GM12878 (cell line): Measurements from ENCODE around the gene HELZ. TPM values are rescaled to one million over a fixed set of nuclear protein-coding genes. Genes with fewer than 3 reads are reported as not detected.

Experiments
- ATAC-seq: fragments of 200-7000 bp; cut with Tn5 transposase; 3 replicates; pipeline ENCODE4 v1.9.1; 2020; ENCODE audit warnings: mild to moderate bottlenecking, moderate library complexity
- BruUV-seq: library from RNA; stranded (reverse); fragments of 400-500 nt; replicated peaks from 2 replicates; lab custom pipeline; 2021; lab: Mats Ljungman, UMichigan
- CTCF ChIA-PET: fragments of 300-600 bp; sonication (Branson Sonifier 250); formaldehyde crosslinking; extraction: SDS; loops from one replicate; lab custom pipeline; 2021; ENCODE audit warnings: inconsistent platforms; lab: Yijun Ruan, JAX
- POLR2A ChIA-PET: fragments of 350-600 bp; formaldehyde crosslinking; extraction: SDS; loops from one replicate; lab custom pipeline; 2021; ENCODE audit warnings: inconsistent platforms; lab: Charles Lee
- RAD21 ChIA-PET: fragments of 300-600 bp; sonication (Branson Sonifier 250); formaldehyde crosslinking; loops from one replicate; lab custom pipeline; 2023; ENCODE audit warnings: antibody characterized with exemption; ENCODE audit not compliant: unreplicated experiment; lab: Charles Lee
- SMC1A ChIA-PET: fragments of 300-600 bp; sonication (Branson Sonifier 250); formaldehyde crosslinking; loops from one replicate; lab custom pipeline; 2023; ENCODE audit not compliant: unreplicated experiment, uncharacterized antibody; lab: Charles Lee
- DNase-seq: peaks from one replicate; pipeline ENCODE4 v3.0.0-alpha.2; 2011; ENCODE audit warnings: low read depth, low spot score
- FAIRE-seq: peaks from 3 replicates; lab custom pipeline; 2011; peaks lifted over from hg19 to GRCh38; lab: Jason Lieb, UNC
- H2AFZ ChIP-seq: 2 replicates; pipeline ENCODE4 v1.6.0; 2011; ENCODE audit warnings: low read depth, low read length, control low read depth; ENCODE audit not compliant: control insufficient read depth
- H3K27ac ChIP-seq: 2 replicates; pipeline ENCODE4 v1.5.1; 2011; ENCODE audit warnings: control low read depth; ENCODE audit not compliant: control insufficient read depth, insufficient read depth
- H3K27me3 ChIP-seq, 2 experiments: replicated peaks in 1 of 2; 2 replicates each; pipeline versions ENCODE4 v1.6.0 to v1.6.1; 2011; ENCODE audit warnings: low read length in 1 of 2; ENCODE audit not compliant: control insufficient read depth in 2 of 2, insufficient read depth in 2 of 2
- H3K36me3 ChIP-seq, 2 experiments: 2 replicates each; pipeline ENCODE4 v1.5.1; 2011; ENCODE audit warnings: low read length in 1 of 2; ENCODE audit not compliant: control insufficient read depth in 2 of 2, insufficient read depth in 2 of 2
- H3K4me1 ChIP-seq: 2 replicates; pipeline ENCODE4 v1.6.1; 2011; ENCODE audit warnings: mild to moderate bottlenecking, low read length, moderate library complexity, mixed read lengths; ENCODE audit not compliant: control insufficient read depth, insufficient read depth
- H3K4me2 ChIP-seq: 2 replicates; pipeline ENCODE4 v1.6.0; 2011; ENCODE audit warnings: control low read depth; ENCODE audit not compliant: control insufficient read depth, insufficient read depth
- H3K4me3 ChIP-seq: fragments of 200-600 bp; sonication (generic); 2 replicates; pipeline ENCODE4 v1.5.1; 2016
- H3K79me2 ChIP-seq: 2 replicates; pipeline ENCODE4 v1.6.0; 2011; ENCODE audit warnings: low read length; ENCODE audit not compliant: control insufficient read depth, insufficient read depth
- H3K9ac ChIP-seq: 2 replicates; pipeline ENCODE4 v1.8.0; 2011; ENCODE audit warnings: low read length, control low read depth, mixed read lengths; ENCODE audit not compliant: control insufficient read depth, insufficient read depth
- H3K9me3 ChIP-seq: replicated peaks from 3 replicates; pipeline ENCODE4 v1.5.1; 2011; ENCODE audit warnings: mild to moderate bottlenecking, low read length; ENCODE audit not compliant: control insufficient read depth, insufficient read depth
- H4K20me1 ChIP-seq: 2 replicates; pipeline ENCODE4 v1.6.0; 2011; ENCODE audit not compliant: control insufficient read depth, insufficient read depth
- CHD4 ChIP-seq: fragments of 200-600 bp; sonication (generic); IDR thresholded peaks from 2 replicates; pipeline ENCODE4 v1.6.1; 2016; ENCODE audit warnings: mild to moderate bottlenecking
- ESRRA ChIP-seq: IDR thresholded peaks from 2 replicates; pipeline ENCODE4 v1.6.1; 2012; ENCODE audit warnings: mild to moderate bottlenecking, low read length, improper control_type of control experiment
- HDAC2 ChIP-seq: fragments of 200-600 bp; sonication (generic); IDR thresholded peaks from 2 replicates; pipeline ENCODE4 v1.6.1; 2017
- KDM1A ChIP-seq: fragments of 200-600 bp; sonication (generic); IDR thresholded peaks from 2 replicates; pipeline ENCODE4 v1.6.1; 2016; ENCODE audit warnings: borderline replicate concordance
- MEF2B ChIP-seq: fragments of 450-650 bp; IDR thresholded peaks from 2 replicates; pipeline ENCODE4 v1.6.1; 2018; ENCODE audit warnings: mild to moderate bottlenecking, moderate library complexity; ENCODE audit not compliant: partially characterized antibody, poor library complexity, severe bottlenecking
- POLR2AphosphoS2 ChIP-seq: IDR thresholded peaks from 2 replicates; pipeline ENCODE4 v1.6.1; 2011; ENCODE audit warnings: low read depth, mild to moderate bottlenecking, low read length, improper control_type of control experiment, moderate library complexity
- RB1 ChIP-seq: fragments of 450-650 bp; formaldehyde crosslinking; IDR thresholded peaks from 2 replicates; pipeline ENCODE4 v1.6.1; 2017; ENCODE audit warnings: mild to moderate bottlenecking, borderline replicate concordance
- RELA ChIP-seq: fragments of 450-650 bp; IDR thresholded peaks from 2 replicates; pipeline ENCODE4 v1.8.0; 2014; ENCODE audit warnings: borderline replicate concordance; ENCODE audit not compliant: partially characterized antibody
- SIN3A ChIP-seq: IDR thresholded peaks from 2 replicates; pipeline ENCODE4 v1.6.1; 2012; ENCODE audit warnings: low read depth, low read length, improper control_type of control experiment
- SMARCA5 ChIP-seq: fragments of 450-650 bp; IDR thresholded peaks from 2 replicates; pipeline ENCODE4 v1.6.1; 2017; ENCODE audit warnings: mild to moderate bottlenecking
- SREBF2 ChIP-seq: IDR thresholded peaks from 2 replicates; pipeline ENCODE4 v1.6.1; 2012; ENCODE audit warnings: mild to moderate bottlenecking, low read length
- TAF1 ChIP-seq: IDR thresholded peaks from 2 replicates; pipeline ENCODE4 v1.6.1; 2011; ENCODE audit warnings: mild to moderate bottlenecking, low read depth, low read length, borderline replicate concordance
- WGBS: methylation state at CpG from one replicate; pipeline ENCODE4 v1.1.6; 2016; ENCODE audit warnings: low lambda C conversion rate; ENCODE audit not compliant: insufficient replicate concordance, insufficient coverage; ENCODE audit errors: missing lambda C conversion rate; 5-methylcytosine and 5-hydroxymethylcytosine counted together
- in situ Hi-C: fragments of 300-500 bp; cut with MboI; formaldehyde crosslinking; loops from 9 replicates; pipeline ENCODE4 v1.14.3; 2018; ENCODE audit warnings: mixed read lengths
- intact Hi-C: fragments of 100-400 bp; cut with micrococcal nuclease; formaldehyde crosslinking; loops from one replicate; pipeline ENCODE4 v1.14.2; 2022; ENCODE audit not compliant: unreplicated experiment
- polyA plus RNA-seq, 11 experiments: library from polyadenylated mRNA; depleted of rRNA in 4 of 11; unstranded in 6 of 11; stranded (reverse) in 5 of 11; fragments of >200 nt; fragmentation: Nextera tagmentation in 4 of 11; fragmentation: Illumina TruSeq in 1 of 11; extraction: Ambion mirVana in 4 of 11; extraction: Trizol in 1 of 11; gene quantifications; 1 replicate in 1 of 11; 2 replicates in 10 of 11; pipeline versions ENCODE4 v1.2.1 to v1.2.3, GENCODE V29; 2011 to 2016; ENCODE audit warnings: inconsistent platforms in 2 of 11, missing spikeins in 2 of 11, low read depth in 1 of 11
- total RNA-seq, 4 experiments: library from RNA; depleted of rRNA in 3 of 4; stranded (reverse); fragments of >200 nt in 3 of 4; fragmentation: Illumina TruSeq in 1 of 4; extraction: Trizol in 1 of 4; gene quantifications; 2 replicates each; pipeline versions ENCODE4 v1.2.1 to v1.2.3, GENCODE V29; 2013 to 2021
- TF ChIP-seq, protein P1 (sequence below): fragments of 450-650 bp; IDR thresholded peaks from 2 replicates; pipeline ENCODE4 v1.6.1; 2017; ENCODE audit warnings: low read depth, mild to moderate bottlenecking, moderate library complexity
- TF ChIP-seq, protein P2 (sequence below): fragments of 450-650 bp; formaldehyde crosslinking; IDR thresholded peaks from 2 replicates; pipeline ENCODE4 v1.4.0; 2022; ENCODE audit warnings: mild to moderate bottlenecking, moderate library complexity
- TF ChIP-seq, protein P3 (sequence below): IDR thresholded peaks from 2 replicates; pipeline ENCODE4 v1.6.1; 2012; ENCODE audit warnings: low read depth, low read length, improper control_type of control experiment

The HELZ gene
- total and polyA plus RNA-seq, 10 of the 15 experiments (the other 5 are each of a cell fraction or from before 2014, with no cell fraction given) = 1.5 to 36.8 (median 19.1) TPM

DNA sequence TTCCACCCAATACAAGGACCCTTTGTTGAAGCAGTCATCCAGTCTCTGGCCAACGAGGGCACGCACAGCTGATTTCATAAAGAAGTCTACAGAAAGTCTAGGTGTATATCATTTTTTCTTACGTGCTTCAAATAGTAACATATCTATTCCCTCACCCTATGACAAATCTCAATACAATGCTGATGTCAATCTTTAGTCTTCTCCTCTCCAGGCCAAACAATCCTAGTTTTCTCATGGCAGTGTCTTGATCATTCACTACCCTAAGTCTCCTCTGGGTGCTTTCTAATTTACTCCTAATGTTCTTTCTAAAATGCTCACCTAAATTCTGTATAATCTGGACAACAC, 108.0 kb downstream of the HELZ start:
- ChIA-PET RAD21 (no interaction called here), POLR2A (no interaction called here), SMC1A (no interaction called here), CTCF (interaction anchor here (0.5 kb wide), 1 partner anchor 235 kb away, joined by 3 read pairs; no protein-coding TSS in a partner anchor)
- Histone ChIP-seq H2AFZ (no peak overlapping the region), H3K9me3 (no peaks in the 10 kb centered on the region), H3K27me3 (no peaks in the 10 kb centered on the region), H3K4me2 (no peak overlapping the region), H4K20me1 (no peaks in the 10 kb centered on the region), H3K36me3 (peaks cover 5 to 16% of the 10 kb centered on the region in 2 experiments), H3K4me1 (no peaks in the 10 kb centered on the region), H3K27ac (no peak overlapping the region), H3K79me2 (no peaks in the 10 kb centered on the region), H3K4me3 (no peak overlapping the region), H3K9ac (no peak overlapping the region)
- DNase-seq = no peak
- BruUV-seq = no TSS peak
- no peak for FAIRE-seq
- intact Hi-C loops (no loop called here), in situ Hi-C loops (no loop called here)
- no peak for ATAC-seq
- 100% methylated on average over 3 of the region's 3 CpGs for WGBS
- TF ChIP-seq, protein P1, sequence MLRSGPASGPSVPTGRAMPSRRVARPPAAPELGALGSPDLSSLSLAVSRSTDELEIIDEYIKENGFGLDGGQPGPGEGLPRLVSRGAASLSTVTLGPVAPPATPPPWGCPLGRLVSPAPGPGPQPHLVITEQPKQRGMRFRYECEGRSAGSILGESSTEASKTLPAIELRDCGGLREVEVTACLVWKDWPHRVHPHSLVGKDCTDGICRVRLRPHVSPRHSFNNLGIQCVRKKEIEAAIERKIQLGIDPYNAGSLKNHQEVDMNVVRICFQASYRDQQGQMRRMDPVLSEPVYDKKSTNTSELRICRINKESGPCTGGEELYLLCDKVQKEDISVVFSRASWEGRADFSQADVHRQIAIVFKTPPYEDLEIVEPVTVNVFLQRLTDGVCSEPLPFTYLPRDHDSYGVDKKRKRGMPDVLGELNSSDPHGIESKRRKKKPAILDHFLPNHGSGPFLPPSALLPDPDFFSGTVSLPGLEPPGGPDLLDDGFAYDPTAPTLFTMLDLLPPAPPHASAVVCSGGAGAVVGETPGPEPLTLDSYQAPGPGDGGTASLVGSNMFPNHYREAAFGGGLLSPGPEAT = no peak
- TF ChIP-seq, protein P2, sequence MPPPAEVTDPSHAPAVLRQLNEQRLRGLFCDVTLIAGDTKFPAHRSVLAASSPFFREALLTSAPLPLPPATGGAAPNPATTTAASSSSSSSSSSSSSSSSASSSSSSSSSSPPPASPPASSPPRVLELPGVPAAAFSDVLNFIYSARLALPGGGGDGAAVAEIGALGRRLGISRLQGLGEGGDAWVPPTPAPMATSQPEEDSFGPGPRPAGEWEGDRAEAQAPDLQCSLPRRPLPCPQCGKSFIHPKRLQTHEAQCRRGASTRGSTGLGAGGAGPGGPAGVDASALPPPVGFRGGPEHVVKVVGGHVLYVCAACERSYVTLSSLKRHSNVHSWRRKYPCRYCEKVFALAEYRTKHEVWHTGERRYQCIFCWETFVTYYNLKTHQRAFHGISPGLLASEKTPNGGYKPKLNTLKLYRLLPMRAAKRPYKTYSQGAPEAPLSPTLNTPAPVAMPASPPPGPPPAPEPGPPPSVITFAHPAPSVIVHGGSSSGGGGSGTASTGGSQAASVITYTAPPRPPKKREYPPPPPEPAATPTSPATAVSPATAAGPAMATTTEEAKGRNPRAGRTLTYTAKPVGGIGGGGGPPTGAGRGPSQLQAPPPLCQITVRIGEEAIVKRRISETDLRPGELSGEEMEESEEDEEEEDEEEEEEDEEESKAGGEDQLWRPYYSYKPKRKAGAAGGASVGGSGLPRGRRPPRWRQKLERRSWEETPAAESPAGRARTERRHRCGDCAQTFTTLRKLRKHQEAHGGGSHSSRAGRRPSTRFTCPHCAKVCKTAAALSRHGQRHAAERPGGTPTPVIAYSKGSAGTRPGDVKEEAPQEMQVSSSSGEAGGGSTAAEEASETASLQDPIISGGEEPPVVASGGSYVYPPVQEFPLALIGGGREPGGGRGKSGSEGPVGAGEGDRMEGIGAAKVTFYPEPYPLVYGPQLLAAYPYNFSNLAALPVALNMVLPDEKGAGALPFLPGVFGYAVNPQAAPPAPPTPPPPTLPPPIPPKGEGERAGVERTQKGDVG = no peak
- TF ChIP-seq SMARCA5 (no peak), CHD4 (no peak), POLR2AphosphoS2 (no peak), SIN3A (no peak), HDAC2 (no peak), RB1 (no peak), MEF2B (no peak), ESRRA (no peak), SREBF2 (no peak), RELA (no peak), TAF1 (no peak), KDM1A (no peak)
- TF ChIP-seq, protein P3, sequence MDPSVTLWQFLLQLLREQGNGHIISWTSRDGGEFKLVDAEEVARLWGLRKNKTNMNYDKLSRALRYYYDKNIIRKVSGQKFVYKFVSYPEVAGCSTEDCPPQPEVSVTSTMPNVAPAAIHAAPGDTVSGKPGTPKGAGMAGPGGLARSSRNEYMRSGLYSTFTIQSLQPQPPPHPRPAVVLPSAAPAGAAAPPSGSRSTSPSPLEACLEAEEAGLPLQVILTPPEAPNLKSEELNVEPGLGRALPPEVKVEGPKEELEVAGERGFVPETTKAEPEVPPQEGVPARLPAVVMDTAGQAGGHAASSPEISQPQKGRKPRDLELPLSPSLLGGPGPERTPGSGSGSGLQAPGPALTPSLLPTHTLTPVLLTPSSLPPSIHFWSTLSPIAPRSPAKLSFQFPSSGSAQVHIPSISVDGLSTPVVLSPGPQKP = no peak
